ENCODE measurements around the gene ZNF135. TPM values are rescaled to one million over a fixed set of nuclear protein-coding genes. Genes with fewer than 3 reads are reported as not detected.

Gene ZNF135
- total RNA-seq, 4 donors from 2014 or later: 0.83 to 3.8 (median 1.3) TPM

DNA sequence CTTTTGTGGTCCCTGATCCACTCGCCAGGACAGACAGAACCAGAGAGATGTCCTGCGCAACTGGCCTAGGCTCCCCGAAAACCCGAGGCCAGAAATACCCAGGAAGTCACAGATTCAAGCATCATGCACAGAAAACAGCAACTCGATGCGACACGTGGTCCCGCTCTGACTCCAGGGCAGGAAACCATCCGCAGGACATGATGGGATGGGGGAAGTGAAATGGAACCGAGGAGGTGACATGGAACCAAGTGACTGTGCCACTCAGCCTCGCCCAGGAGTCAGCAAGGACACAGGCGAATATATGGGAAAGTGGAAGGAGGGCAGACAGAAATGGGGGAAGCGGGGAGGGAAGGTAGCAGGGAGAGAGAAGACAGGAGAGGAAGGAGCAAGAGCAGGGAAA lies 37.8 kb downstream of the ZNF135 start:
- no peaks in the 10 kb centered on the region for H3K27me3 ChIP-seq
- no peak overlapping the region for H3K27ac ChIP-seq
- 76 to 85% methylated on average over 12 to 13 of the region's 13 CpGs for WGBS, 2 donors
- DNase-seq: no peak
- TF ChIP-seq, protein P1, sequence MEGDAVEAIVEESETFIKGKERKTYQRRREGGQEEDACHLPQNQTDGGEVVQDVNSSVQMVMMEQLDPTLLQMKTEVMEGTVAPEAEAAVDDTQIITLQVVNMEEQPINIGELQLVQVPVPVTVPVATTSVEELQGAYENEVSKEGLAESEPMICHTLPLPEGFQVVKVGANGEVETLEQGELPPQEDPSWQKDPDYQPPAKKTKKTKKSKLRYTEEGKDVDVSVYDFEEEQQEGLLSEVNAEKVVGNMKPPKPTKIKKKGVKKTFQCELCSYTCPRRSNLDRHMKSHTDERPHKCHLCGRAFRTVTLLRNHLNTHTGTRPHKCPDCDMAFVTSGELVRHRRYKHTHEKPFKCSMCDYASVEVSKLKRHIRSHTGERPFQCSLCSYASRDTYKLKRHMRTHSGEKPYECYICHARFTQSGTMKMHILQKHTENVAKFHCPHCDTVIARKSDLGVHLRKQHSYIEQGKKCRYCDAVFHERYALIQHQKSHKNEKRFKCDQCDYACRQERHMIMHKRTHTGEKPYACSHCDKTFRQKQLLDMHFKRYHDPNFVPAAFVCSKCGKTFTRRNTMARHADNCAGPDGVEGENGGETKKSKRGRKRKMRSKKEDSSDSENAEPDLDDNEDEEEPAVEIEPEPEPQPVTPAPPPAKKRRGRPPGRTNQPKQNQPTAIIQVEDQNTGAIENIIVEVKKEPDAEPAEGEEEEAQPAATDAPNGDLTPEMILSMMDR (IDR thresholded peaks at IDR 0.05): no peak
- TF ChIP-seq POLR2A (IDR thresholded peaks at IDR 0.05): no peak
- intact Hi-C loops (cut with DNase I): no loop called here
- H3K4me1 ChIP-seq: peaks cover 0 to 19% (median 5%) of the 10 kb centered on the region in 3 donors
- peaks cover 0 to 20% (median 0%) of the 10 kb centered on the region in 3 donors for H3K36me3 ChIP-seq
- peaks cover 0 to 60% (median 8%) of the 10 kb centered on the region in 3 donors for H3K9me3 ChIP-seq
- peak overlapping the region in 3 of 4 donors; percentile 98 for H3K4me3 ChIP-seq

DNA sequence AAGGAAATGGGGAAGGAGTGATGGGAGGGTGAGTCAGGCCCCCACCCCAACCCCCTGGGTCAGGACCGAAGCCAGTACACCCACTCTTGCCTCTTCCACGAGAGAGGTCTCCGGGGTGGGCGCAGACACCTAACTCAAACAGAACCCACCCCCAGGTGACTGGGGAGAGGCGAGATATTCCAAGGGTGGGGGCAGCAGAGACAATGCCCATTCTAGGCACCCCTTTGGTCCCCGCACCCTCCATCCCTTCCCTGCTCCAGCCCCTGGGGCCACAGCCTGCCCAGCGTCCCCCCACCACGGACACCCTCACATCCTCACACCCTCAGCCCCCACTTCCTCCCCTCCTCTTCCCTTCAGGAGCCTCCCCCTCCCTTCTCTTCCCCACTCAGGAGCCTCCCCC lies 38.3 kb downstream of the ZNF135 start:
- Histone ChIP-seq H3K4me3 (peak overlapping the region; percentile 94 to 98 (median 98)), H3K36me3 (peaks cover 0 to 17% (median 0%) of the 10 kb centered on the region in 3 donors), H3K4me1 (peaks cover 0 to 19% (median 5%) of the 10 kb centered on the region in 3 donors), H3K9me3 (peaks cover 0 to 60% (median 5%) of the 10 kb centered on the region in 3 donors), H3K27me3 (no peaks in the 10 kb centered on the region), H3K27ac (peak overlapping the region; percentile 91 to 95 (median 94))
- WGBS, 2 donors: 37 to 38% methylated on average over 7 of the region's 8 CpGs
- intact Hi-C loops (cut with DNase I): no loop called here
- TF ChIP-seq, protein P1 (IDR thresholded peaks at IDR 0.05): no peak
- no peak for TF ChIP-seq POLR2A (IDR thresholded peaks at IDR 0.05)
- no peak for DNase-seq

DNA sequence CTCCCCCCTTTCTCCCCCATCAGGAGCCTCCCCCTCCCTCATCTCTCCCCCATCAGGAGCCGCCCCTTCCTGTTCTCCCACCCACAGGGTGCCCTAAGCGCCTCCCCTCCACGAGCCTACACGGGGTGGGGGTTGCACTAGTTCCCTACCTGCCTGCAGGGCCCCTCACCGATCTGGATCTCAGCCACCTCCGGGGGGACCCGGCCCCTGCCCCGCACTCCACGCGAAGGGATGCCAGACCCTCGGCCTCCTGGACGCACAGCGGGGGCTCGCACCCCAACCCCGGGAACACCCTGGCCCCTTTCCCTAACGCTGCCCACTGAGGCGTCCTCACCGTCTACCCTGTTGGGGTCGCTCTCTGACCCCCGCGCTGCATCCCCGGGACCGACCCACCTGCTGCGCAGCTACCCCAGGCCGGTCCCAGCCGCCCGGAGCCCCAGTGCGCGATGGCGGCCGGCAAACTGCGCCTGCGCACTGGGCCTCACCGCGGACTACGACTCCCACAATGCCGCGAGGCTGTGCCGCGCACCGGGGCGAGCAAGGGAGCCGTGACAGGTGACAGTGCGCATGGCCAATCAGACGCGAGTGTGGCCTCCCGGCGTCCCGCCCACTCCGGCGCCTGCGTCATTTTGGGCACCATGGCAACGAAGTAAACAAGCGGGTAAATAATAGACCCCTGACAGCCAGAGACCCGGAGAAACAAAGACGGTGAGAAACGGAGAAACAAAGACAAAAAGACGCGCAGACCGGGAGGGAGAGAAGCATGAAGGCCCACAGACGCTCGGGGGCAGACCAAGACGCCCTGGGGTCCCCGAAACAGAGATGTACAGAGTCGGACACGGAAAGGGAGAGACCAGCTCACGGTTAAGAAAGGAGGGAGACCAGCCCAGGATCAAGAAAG lies 38.9 kb downstream of the ZNF135 start, which contains the start of gene ZSCAN18:
TSS of gene ZSCAN18 (minus strand) at position 451 of the 901 bp plus-strand sequence. CDS start 7,964 bp downstream, outside the sequence.
- H3K27me3 ChIP-seq: no peaks in the 10 kb centered on the region
- H3K36me3 ChIP-seq: peaks cover 0 to 14% (median 0%) of the 10 kb centered on the region in 3 donors
- peak; percentile 69 for DNase-seq
- peak in 3 of 4 donors; percentile 38 to 72 (median 62) for TF ChIP-seq POLR2A (IDR thresholded peaks at IDR 0.05)
- TF ChIP-seq, protein P1 (IDR thresholded peaks at IDR 0.05): peak in 1 of 6 experiments; percentile 18
- intact Hi-C loops (cut with DNase I): no loop called here
- H3K27ac ChIP-seq: peak within 1 kb of the TSS; percentile 91 to 95 (median 94)
- peaks cover 0 to 19% (median 5%) of the 10 kb centered on the region in 3 donors for H3K4me1 ChIP-seq
- peak within 1 kb of the TSS; percentile 94 to 98 (median 98) for H3K4me3 ChIP-seq
- WGBS, 2 donors: 2 to 6% methylated on average over 30 to 33 of the region's 67 CpGs
- H3K9me3 ChIP-seq: peaks cover 0 to 65% (median 12%) of the 10 kb centered on the region in 3 donors

DNA sequence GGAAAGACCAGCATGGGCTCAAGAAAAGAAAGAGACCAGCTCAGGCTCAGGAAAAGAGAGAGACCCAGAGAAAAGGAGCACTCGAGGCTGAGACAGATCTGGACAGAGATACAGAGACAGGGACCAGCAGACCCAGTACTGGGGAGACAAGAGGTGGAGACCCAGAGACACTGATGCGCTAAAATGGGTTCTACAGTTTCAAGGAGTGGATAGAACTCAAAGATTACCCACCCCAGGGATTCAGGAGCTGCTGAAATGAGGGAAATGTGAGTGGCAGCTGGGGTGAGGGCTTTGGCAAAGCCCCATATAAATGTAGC lies 39.6 kb downstream of the ZNF135 start:
- WGBS, 2 donors: 19 to 23% methylated on average over 2 of the region's 2 CpGs

More for the DNA sequence above, 39.6 kb downstream of the ZNF135 start:
- peaks cover 0 to 12% (median 0%) of the 10 kb centered on the region in 3 donors for H3K36me3 ChIP-seq
- peak overlapping the region; percentile 94 to 98 (median 98) for H3K4me3 ChIP-seq
- intact Hi-C loops (cut with DNase I): no loop called here
- DNase-seq: no peak
- H3K27ac ChIP-seq: peak overlapping the region; percentile 91 to 95 (median 94)
- H3K27me3 ChIP-seq: no peaks in the 10 kb centered on the region
- no peak for TF ChIP-seq POLR2A (IDR thresholded peaks at IDR 0.05)
- TF ChIP-seq, protein P1 (IDR thresholded peaks at IDR 0.05): no peak
- peaks cover 0 to 19% (median 5%) of the 10 kb centered on the region in 3 donors for H3K4me1 ChIP-seq
- peaks cover 0 to 61% (median 15%) of the 10 kb centered on the region in 3 donors for H3K9me3 ChIP-seq
